ENCODE data around the gene ADAMTS12. TPM values are rescaled to one million over a fixed set of nuclear protein-coding genes. Genes with fewer than 3 reads are reported as not detected.

Gene ADAMTS12
- total and polyA plus RNA-seq, 9 of the 15 experiments (the other 6 are each of a cell fraction or from before 2014, with no cell fraction given): 0.11 TPM; not detected in 8

- TF ChIP-seq MGA (IDR thresholded peaks at IDR 0.05) (peak; percentile 27; the same call in 1 of the 2 replicates), CHAMP1 (IDR thresholded peaks at IDR 0.05) (0 out of 2 replicates have a peak, but pooled peaks have one; percentile 22), STAG1 (CRISPR knock-in tag; IDR thresholded peaks at IDR 0.05; ENCODE audit: borderline replicate concordance) (peak; percentile 13; the same call in 1 of the 2 replicates), ZNF583 (CRISPR knock-in tag; IDR thresholded peaks at IDR 0.05) (no peak), SMC3 (conservative IDR thresholded peaks at IDR 0.05; ENCODE audit: insufficient read depth, low read depth, low read length) (peak; percentile 72), ZBED1 (IDR thresholded peaks at IDR 0.05) (no peak), ZBTB11 (CRISPR knock-in tag; IDR thresholded peaks at IDR 0.05) (no peak)
Observed at GRCh38 chr5:33588654-33589372, 303.0 kb downstream of the ADAMTS12 start (continued).
